Erythroblast (primary cell): Measurements from ENCODE around the gene USP28.
"Not testable (repeated sequence)": the region's sequence is repeated elsewhere in the genome, so short reads cannot be mapped to it uniquely, and the experiment has no call there.

ENCODE experiments used
- GATA1 ChIP-seq: IDR thresholded peaks from 2 replicates; pipeline ENCODE4 v1.6.1; 2011; ENCODE audit warnings: low read depth, mild to moderate bottlenecking, control low read depth, low read length, moderate library complexity
- POLR2A ChIP-seq: IDR thresholded peaks from 2 replicates; pipeline ENCODE4 v1.6.1; 2011; ENCODE audit warnings: mild to moderate bottlenecking, low read length

GRCh38 chr11:113879446-113879845 lies 4.1 kb upstream of the USP28 start:
- TF ChIP-seq POLR2A, GATA1: not testable (repeated sequence)
